A549 (cell line): ENCODE measurements around the gene MPPED2. TPM values are rescaled to one million over a fixed set of nuclear protein-coding genes. Genes with fewer than 3 reads are reported as not detected.

Experiments used
- ATAC-seq, 2 experiments: fragments of 200-7000 bp in 1 of 2; fragments of >200 bp in 1 of 2; cut with Nextera tagmentation in 1 of 2; cut with Tn5 transposase in 1 of 2; 3 replicates each; pipeline versions ENCODE4 v1.8.0 to v1.9.1; 2018 to 2020; ENCODE audit warnings: mild to moderate bottlenecking in 1 of 2, moderate library complexity in 1 of 2
- CTCF ChIA-PET: fragments of 300-600 bp; sonication (Branson Sonifier 250); formaldehyde crosslinking; extraction: SDS; loops from one replicate; lab custom pipeline; 2021; ENCODE audit warnings: antibody characterized with exemption, inconsistent platforms; lab: Yijun Ruan, JAX
- POLR2A ChIA-PET: fragments of 350-600 bp; formaldehyde crosslinking; extraction: SDS; loops from one replicate; lab custom pipeline; 2021; ENCODE audit warnings: antibody characterized with exemption, inconsistent platforms; lab: Yijun Ruan, JAX
- DNase-seq, 2 experiments: peaks; one replicate each; pipeline versions ENCODE4 v3.0.0 to v3.0.0-alpha.2; 2011 to 2016; ENCODE audit warnings: low read depth in 1 of 2, low spot score in 1 of 2
- FAIRE-seq: peaks from 2 replicates; lab custom pipeline; 2011; peaks lifted over from hg19 to GRCh38; lab: Jason Lieb, UNC
- H3K27ac ChIP-seq, 2 experiments: fragments of >200 bp; sonication (Bioruptor Twin); formaldehyde crosslinking; 3 replicates each; pipeline ENCODE4 v1.5.1; 2016 to 2017
- H3K4me1 ChIP-seq: fragments of >200 bp; sonication (Bioruptor Twin); formaldehyde crosslinking; 3 replicates; pipeline ENCODE4 v1.6.1; 2016
- H3K4me2 ChIP-seq: fragments of >200 bp; sonication (Bioruptor Twin); formaldehyde crosslinking; 3 replicates; pipeline ENCODE4 v1.6.1; 2016
- H3K4me3 ChIP-seq: fragments of >200 bp; sonication (Bioruptor Twin); formaldehyde crosslinking; 3 replicates; pipeline ENCODE4 v1.5.1; 2016
- H3K9me3 ChIP-seq: fragments of >200 bp; sonication (Bioruptor Twin); formaldehyde crosslinking; 3 replicates; pipeline ENCODE4 v1.6.1; 2016
- BHLHE40 ChIP-seq: IDR thresholded peaks from 2 replicates; pipeline ENCODE4 v1.6.1; 2012; ENCODE audit warnings: low read depth, low read length, inconsistent platforms
- CBX2 ChIP-seq: fragments of 200-600 bp; sonication (generic); IDR thresholded peaks from 2 replicates; pipeline ENCODE4 v1.6.1; 2016; ENCODE audit warnings: low read depth, mild to moderate bottlenecking, borderline replicate concordance
- CEBPB ChIP-seq, 2 experiments: fragments of >200 bp in 1 of 2; sonication (Bioruptor Twin) in 1 of 2; formaldehyde crosslinking in 1 of 2; IDR thresholded peaks; 2 replicates each; pipeline ENCODE4 v1.6.1; 2012 to 2016
- CHD2 ChIP-seq: fragments of 150-350 bp; IDR thresholded peaks from 2 replicates; pipeline ENCODE4 v1.6.1; 2014; ENCODE audit warnings: low read length; ENCODE audit not compliant: partially characterized antibody
- EHF ChIP-seq: fragments of 250-450 bp; sonication (Bioruptor Pico); IDR thresholded peaks from 2 replicates; pipeline ENCODE4 v1.5.0; 2020; ENCODE audit warnings: mild to moderate bottlenecking
- ESRRA ChIP-seq: fragments of 150-350 bp; IDR thresholded peaks from 2 replicates; pipeline ENCODE4 v1.6.1; 2014; ENCODE audit warnings: mild to moderate bottlenecking, low read length, borderline replicate concordance
- FOXS1 ChIP-seq: fragments of 250-450 bp; sonication (Bioruptor Pico); IDR thresholded peaks from 2 replicates; pipeline ENCODE4 v1.5.0; 2020; ENCODE audit warnings: mild to moderate bottlenecking, moderate library complexity
- JUN ChIP-seq, 2 experiments: fragments of >200 bp; sonication (Bioruptor Twin); formaldehyde crosslinking; IDR thresholded peaks; 2 replicates in 1 of 2; 3 replicates in 1 of 2; pipeline ENCODE4 v1.6.1; 2016 to 2017
- MAFK ChIP-seq: fragments of 450-650 bp; IDR thresholded peaks from 2 replicates; pipeline ENCODE4 v1.6.1; 2014; ENCODE audit not compliant: partially characterized antibody
- MYC ChIP-seq: IDR thresholded peaks from 2 replicates; pipeline ENCODE4 v1.6.1; 2012; ENCODE audit warnings: mild to moderate bottlenecking, inconsistent platforms, low read length, improper control_type of control experiment, borderline replicate concordance
- PHF8 ChIP-seq: fragments of 200-600 bp; sonication (generic); IDR thresholded peaks from 2 replicates; pipeline ENCODE4 v1.6.1; 2016; ENCODE audit warnings: low read depth, mild to moderate bottlenecking, antibody characterized with exemption, moderate library complexity, borderline replicate concordance
- RNF2 ChIP-seq: fragments of 200-600 bp; sonication (generic); IDR thresholded peaks from 2 replicates; pipeline ENCODE4 v1.6.1; 2016; ENCODE audit warnings: low read depth, mild to moderate bottlenecking, antibody characterized with exemption, moderate library complexity, borderline replicate concordance
- SREBF2 ChIP-seq: fragments of 450-650 bp; IDR thresholded peaks from 2 replicates; pipeline ENCODE4 v1.6.1; 2014; ENCODE audit warnings: mild to moderate bottlenecking, moderate library complexity
- TFCP2L1 ChIP-seq: fragments of 250-450 bp; sonication (Bioruptor Pico); IDR thresholded peaks from 2 replicates; pipeline ENCODE4 v1.5.0; 2021; ENCODE audit warnings: mild to moderate bottlenecking
- ZC3H11A ChIP-seq: fragments of 450-650 bp; IDR thresholded peaks from 2 replicates; pipeline ENCODE4 v1.6.1; 2014; ENCODE audit warnings: antibody characterized with exemption, mild to moderate bottlenecking
- ZSCAN20 ChIP-seq: fragments of 250-450 bp; sonication (Bioruptor Pico); IDR thresholded peaks from 2 replicates; pipeline ENCODE4 v1.8.0; 2022; ENCODE audit warnings: mild to moderate bottlenecking, moderate library complexity
- whole genome bisulfite sequencing: methylation state at CpG from one replicate; pipeline ENCODE4 v1.1.6; 2017; ENCODE audit errors: missing lambda C conversion rate; 5-methylcytosine and 5-hydroxymethylcytosine counted together
- polyA plus RNA-seq, 4 experiments: library from polyadenylated mRNA; depleted of rRNA in 3 of 4; stranded (reverse); fragments of >200 nt; fragmentation: RNase III in 1 of 4; extraction: RNeasy Plus Mini Kit Qiagen cat#74134 plus additional on column Dnase treatment in 1 of 4; gene quantifications; 2 replicates in 3 of 4; 3 replicates in 1 of 4; pipeline ENCODE4 v1.2.3, GENCODE V29; 2011 to 2017
- TF ChIP-seq, protein P1 (sequence below): fragments of >200 bp; sonication (Bioruptor Twin); formaldehyde crosslinking; IDR thresholded peaks from 3 replicates; pipeline ENCODE4 v1.5.1; 2016
- TF ChIP-seq, protein P2 (sequence below): IDR thresholded peaks from 2 replicates; pipeline ENCODE4 v1.6.1; 2012
- TF ChIP-seq, protein P3 (sequence below): fragments of 200-600 bp; sonication (generic); IDR thresholded peaks from 2 replicates; pipeline ENCODE4 v1.6.1; 2016; ENCODE audit warnings: antibody characterized with exemption, mild to moderate bottlenecking, moderate library complexity

The MPPED2 gene
- polyA plus RNA-seq, 2 of the 4 experiments (the other 2 are of a cell fraction): not detected

DNA sequence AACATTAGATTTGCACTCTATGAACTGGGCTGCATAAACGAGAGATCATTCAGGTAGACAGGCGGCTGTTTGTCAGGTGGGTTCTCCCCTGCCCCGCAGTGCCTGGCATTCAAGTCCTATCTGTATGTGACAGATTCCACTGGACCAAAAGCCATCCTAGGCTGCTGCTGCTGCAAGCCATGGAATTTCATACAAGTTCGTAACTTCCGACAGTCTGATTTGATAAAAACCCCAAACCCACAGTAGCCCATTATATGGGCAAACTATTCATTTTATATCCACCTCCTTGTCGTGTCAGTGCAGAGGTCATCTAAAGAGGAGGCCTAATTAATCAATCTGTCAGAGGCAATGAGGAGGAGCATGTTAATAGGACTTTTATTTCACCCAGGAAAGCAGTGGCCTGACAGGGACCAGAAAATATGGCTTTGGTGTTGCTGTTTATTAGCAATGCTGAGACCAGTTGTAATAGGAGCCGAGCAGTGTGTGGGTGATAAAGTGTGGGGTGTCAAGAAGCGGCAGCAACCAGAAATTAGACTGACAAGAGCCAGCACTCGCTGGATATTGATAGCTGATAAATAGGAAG lies 139.0 kb downstream of the MPPED2 start:
- ChIA-PET CTCF (interaction anchor here (1.2 kb wide), 1 partner anchor 10 kb away, joined by 3 read pairs; no protein-coding TSS in a partner anchor), POLR2A (no interaction called here)
- FAIRE-seq (no peak), DNase-seq (no peak), ATAC-seq (no peak)
- TF ChIP-seq JUN (IDR thresholded peaks at IDR 0.05) (no peak), MAFK (no peak), ZSCAN20 (CRISPR knock-in tag) (no peak)
- TF ChIP-seq, protein P1, sequence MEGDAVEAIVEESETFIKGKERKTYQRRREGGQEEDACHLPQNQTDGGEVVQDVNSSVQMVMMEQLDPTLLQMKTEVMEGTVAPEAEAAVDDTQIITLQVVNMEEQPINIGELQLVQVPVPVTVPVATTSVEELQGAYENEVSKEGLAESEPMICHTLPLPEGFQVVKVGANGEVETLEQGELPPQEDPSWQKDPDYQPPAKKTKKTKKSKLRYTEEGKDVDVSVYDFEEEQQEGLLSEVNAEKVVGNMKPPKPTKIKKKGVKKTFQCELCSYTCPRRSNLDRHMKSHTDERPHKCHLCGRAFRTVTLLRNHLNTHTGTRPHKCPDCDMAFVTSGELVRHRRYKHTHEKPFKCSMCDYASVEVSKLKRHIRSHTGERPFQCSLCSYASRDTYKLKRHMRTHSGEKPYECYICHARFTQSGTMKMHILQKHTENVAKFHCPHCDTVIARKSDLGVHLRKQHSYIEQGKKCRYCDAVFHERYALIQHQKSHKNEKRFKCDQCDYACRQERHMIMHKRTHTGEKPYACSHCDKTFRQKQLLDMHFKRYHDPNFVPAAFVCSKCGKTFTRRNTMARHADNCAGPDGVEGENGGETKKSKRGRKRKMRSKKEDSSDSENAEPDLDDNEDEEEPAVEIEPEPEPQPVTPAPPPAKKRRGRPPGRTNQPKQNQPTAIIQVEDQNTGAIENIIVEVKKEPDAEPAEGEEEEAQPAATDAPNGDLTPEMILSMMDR: no peak
- no peaks in the 10 kb centered on the region for H3K4me1 ChIP-seq
- 25% methylated on average over 9 of the region's 9 CpGs for WGBS
- H3K4me2 ChIP-seq: no peak overlapping the region
- H3K4me3 ChIP-seq: no peak overlapping the region
- no peak overlapping the region for H3K27ac ChIP-seq
- H3K9me3 ChIP-seq: no peaks in the 10 kb centered on the region

DNA sequence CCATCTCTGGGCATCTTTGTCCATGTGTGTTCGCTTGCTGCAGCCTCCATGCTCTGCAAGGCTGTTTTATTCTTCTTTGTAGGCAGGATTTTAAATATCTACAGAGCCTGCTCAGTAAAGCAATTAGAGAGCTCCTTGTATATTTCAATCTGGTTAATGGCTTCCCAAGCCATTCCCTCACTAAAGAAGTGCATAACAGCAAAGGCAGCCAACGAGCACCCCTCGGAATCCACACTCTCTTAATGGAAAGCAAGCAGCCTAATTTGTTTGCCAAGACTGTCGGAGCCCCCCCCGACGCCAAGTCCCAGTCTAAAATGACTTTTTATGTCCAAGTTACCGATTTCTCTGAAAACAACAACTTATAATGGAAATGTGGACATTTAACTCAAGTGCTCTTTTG lies 139.6 kb downstream of the MPPED2 start:
- FAIRE-seq: no peak
- Histone ChIP-seq H3K4me1 (no peaks in the 10 kb centered on the region), H3K9me3 (no peaks in the 10 kb centered on the region), H3K4me3 (no peak overlapping the region), H3K4me2 (no peak overlapping the region), H3K27ac (no peak overlapping the region)
- no peak for DNase-seq
- TF ChIP-seq, protein P2, sequence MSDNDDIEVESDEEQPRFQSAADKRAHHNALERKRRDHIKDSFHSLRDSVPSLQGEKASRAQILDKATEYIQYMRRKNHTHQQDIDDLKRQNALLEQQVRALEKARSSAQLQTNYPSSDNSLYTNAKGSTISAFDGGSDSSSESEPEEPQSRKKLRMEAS: no peak
- TF ChIP-seq FOXS1 (CRISPR knock-in tag): no peak
- ChIA-PET POLR2A (no interaction called here), CTCF (no interaction called here)
- WGBS: 4% methylated on average over 7 of the region's 7 CpGs
- no peak for ATAC-seq

DNA sequence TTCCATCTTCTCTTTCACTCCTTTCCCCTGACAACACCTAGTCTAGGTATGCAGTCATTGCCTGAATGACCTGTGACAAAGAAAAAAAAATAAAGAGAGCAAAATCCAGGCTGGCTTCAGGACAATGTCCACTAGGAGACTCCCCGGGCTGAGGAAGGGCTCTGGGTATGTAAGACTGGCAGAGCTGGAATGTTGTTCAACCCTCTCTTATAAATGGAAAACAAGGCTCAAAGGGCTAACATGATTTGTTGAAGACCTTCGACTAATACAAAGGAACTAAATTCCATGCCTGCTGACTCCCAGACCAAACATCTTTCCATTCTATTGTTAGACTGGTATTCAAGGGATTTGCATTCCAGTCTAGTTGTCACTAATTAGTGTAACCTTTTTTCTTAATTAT lies 141.1 kb downstream of the MPPED2 start:
- H3K4me3 ChIP-seq: no peak overlapping the region
- no peak overlapping the region for H3K27ac ChIP-seq
- whole genome bisulfite sequencing: 37% methylated on average over 2 of the region's 2 CpGs
- H3K9me3 ChIP-seq: no peaks in the 10 kb centered on the region
- no peak for ATAC-seq
- no peak for FAIRE-seq
- H3K4me2 ChIP-seq: no peak overlapping the region
- DNase-seq: no peak
- no peak for TF ChIP-seq RNF2
- TF ChIP-seq MYC: no peak
- no peak for TF ChIP-seq ZC3H11A
- no peak for TF ChIP-seq SREBF2
- no peak for TF ChIP-seq PHF8
- no peak for TF ChIP-seq CEBPB (IDR thresholded peaks at IDR 0.05)
- TF ChIP-seq CBX2: no peak
- TF ChIP-seq, protein P3, sequence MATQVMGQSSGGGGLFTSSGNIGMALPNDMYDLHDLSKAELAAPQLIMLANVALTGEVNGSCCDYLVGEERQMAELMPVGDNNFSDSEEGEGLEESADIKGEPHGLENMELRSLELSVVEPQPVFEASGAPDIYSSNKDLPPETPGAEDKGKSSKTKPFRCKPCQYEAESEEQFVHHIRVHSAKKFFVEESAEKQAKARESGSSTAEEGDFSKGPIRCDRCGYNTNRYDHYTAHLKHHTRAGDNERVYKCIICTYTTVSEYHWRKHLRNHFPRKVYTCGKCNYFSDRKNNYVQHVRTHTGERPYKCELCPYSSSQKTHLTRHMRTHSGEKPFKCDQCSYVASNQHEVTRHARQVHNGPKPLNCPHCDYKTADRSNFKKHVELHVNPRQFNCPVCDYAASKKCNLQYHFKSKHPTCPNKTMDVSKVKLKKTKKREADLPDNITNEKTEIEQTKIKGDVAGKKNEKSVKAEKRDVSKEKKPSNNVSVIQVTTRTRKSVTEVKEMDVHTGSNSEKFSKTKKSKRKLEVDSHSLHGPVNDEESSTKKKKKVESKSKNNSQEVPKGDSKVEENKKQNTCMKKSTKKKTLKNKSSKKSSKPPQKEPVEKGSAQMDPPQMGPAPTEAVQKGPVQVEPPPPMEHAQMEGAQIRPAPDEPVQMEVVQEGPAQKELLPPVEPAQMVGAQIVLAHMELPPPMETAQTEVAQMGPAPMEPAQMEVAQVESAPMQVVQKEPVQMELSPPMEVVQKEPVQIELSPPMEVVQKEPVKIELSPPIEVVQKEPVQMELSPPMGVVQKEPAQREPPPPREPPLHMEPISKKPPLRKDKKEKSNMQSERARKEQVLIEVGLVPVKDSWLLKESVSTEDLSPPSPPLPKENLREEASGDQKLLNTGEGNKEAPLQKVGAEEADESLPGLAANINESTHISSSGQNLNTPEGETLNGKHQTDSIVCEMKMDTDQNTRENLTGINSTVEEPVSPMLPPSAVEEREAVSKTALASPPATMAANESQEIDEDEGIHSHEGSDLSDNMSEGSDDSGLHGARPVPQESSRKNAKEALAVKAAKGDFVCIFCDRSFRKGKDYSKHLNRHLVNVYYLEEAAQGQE: no peak
- TF ChIP-seq BHLHE40: no peak
- TF ChIP-seq CHD2: no peak
- no peak for TF ChIP-seq TFCP2L1 (CRISPR knock-in tag)
- TF ChIP-seq EHF: no peak
- TF ChIP-seq FOXS1 (CRISPR knock-in tag): no peak
- no peak for TF ChIP-seq ESRRA
- TF ChIP-seq, all 56 proteins: peak for 0
- POLR2A ChIA-PET: no interaction called here
- no peaks in the 10 kb centered on the region for H3K4me1 ChIP-seq
- CTCF ChIA-PET: interaction anchor here (0.6 kb wide), 1 partner anchor 944 kb away, joined by 3 read pairs; no protein-coding TSS in a partner anchor
